Measurements from ENCODE around the gene C11orf52.
"Not testable (repeated sequence)": the region's sequence is repeated elsewhere in the genome, so short reads cannot be mapped to it uniquely, and the experiment has no call there.

Gene C11orf52

DNA sequence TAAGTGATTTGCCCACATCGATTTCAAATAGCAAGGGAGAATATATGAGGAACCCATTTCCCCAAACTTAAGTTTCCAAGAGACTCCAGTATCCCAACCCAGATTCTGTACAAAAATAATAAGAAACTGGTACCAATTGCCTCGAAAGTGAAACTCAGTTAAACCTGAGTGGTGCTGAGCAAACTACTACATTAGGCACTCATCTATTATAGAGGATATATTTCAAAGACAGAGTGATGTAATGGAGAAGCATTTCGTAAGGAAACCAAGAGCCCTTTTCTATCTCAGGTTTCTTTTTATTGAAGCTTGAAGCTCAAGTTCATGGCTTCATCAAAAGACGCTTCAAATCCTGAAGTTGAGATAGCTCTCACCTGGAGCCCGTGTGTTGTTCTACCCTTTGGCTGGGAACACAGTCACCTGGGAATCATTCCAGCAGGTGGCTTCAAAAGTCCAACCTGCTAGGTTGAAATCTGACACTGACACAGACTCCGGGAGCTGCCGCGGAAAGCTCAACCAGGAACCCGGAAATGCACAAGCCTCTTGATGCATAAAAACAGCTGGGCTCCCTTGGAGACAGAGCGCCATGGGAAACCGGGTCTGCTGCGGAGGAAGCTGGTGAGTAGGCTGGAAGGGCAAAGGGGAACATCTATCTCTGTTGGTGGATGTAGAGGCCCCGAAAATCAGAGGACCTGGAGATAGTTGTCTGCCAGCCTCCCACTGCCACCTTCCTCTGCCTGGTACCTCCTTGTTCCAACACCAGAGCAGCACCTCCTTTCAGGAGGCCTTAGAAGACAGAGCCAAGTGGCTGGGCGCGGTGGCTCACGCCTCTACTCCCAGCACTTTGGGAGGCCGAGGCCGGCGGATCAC, at the start of gene C11orf52:
Gene C11orf52, plus strand, starts transcription at position 524 of the 867 bp plus-strand sequence. Its CDS starts 60 bp downstream, at position 584.
- DNase-seq (ENCODE audit: low read depth), result no peak

- no peak for DNase-seq (ENCODE audit: low read depth)
These were observed 48.6 kb upstream of the C11orf52 start for GRCh38 chr11:111870113-111870512.

DNA sequence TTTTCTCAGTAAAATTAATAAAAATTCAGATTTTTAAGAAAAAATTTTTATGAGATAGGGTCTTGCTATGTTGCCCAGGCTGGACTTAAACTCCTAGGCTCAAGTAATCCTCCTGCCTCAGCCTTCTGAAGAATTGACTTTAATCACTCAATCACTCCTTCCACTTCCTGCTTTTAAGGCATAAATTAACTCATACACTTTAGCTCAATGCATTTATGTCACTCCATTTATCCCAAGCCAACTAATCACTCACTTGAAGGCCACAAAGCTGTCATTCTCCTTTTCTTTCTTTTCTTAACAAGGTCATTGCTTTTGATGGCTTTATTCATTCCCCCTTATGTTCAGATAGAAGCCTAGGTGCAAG, 48.2 kb upstream of the C11orf52 start:
- no peak for DNase-seq (ENCODE audit: low read depth)

DNA sequence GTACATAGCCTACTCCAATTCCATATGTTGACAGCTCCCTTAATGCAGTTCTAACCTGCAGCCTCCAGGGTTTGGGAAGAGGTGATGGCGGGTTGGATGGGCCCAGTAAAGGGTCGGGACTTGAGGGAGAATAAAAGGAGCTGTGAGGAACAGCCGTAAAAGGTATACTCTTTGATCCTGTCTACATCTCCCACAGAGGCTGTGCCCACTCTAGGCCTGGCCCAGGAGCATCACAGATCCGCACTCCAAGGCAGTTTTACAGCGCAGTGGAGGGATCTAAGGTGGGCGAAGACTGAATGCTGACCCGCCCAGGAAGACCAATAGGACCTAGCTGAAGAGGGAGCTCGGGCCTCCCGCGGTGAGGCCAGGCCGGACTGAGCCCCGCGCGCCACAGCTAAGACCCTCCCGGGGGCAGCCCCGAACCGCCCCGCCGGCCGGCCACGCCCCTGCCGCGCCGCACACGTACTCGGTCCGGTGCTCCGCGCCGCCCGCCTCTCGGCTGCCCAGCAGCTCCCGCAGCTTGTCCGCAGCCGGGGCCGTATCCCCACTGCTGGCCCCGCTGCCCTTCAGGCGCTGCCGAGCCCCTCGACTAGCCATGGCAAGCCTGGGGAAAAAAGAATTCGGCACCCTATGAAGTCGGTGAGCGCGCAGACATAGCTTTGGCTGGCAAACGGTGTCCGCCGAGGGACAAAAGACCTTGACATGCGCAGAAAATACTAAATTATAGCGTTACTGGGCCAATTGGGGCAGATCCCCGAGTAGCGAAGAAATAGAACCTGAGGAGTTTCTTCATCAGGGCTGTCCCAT, 47.6 kb upstream of the C11orf52 start, which contains the start of gene ALG9:
Gene ALG9, minus strand, starts transcription at position 696 of the 807 bp plus-strand sequence. Its CDS starts 99 bp downstream, at position 597.
- DNase-seq (ENCODE audit: low read depth), result peak; percentile 76

- DNase-seq (ENCODE audit: low read depth), result no peak
These were observed 47.0 kb upstream of the C11orf52 start for GRCh38 chr11:111871693-111872161.

GRCh38 chr11:111878385-111878848, 40.3 kb upstream of the C11orf52 start:
- no peak for DNase-seq (ENCODE audit: low read depth)

DNA sequence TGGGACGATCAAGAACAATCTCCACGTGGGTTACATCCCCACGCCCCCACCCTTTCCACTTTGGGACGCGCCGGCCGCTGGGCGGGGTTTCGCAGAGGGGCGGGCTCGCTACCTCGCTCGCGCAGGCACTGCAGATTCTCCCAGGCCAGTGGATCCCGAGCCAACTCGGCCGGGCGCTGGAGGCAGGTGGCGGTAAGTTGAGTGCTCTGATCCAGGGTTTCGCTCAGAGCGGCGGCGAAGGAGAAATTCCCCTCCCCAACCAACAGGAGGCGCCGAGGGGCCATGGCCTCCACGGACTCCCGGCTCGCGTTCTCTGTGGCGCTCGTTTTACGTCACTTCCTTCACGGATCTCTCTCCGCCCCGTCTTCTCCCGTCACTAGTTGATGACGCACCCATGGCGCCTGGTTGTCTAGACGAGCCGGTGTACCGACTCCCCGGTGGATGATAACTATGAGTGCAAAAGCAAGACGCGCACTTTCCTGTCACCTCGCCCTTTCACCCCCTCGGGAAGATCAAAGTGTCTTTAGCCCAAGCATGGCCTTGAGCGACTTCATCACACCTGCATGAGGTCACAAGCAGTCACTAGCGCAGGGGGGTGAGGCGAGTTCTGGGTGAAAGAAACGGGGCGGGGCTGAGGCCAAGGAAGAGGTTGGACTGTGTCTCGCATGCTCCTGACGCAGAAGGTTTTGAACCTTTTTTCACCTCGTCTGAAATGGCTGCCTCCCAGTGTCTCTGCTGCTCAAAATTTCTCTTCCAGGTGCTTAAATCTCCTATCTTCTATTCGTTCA, 39.7 kb upstream of the C11orf52 start, which contains the start of the genes CFAP68 and FDXACB1:
Gene CFAP68, plus strand, starts transcription at position 693 of the 788 bp plus-strand sequence. Its CDS starts 20 bp downstream, at position 713.
Gene FDXACB1, minus strand, starts transcription at position 317 of the 788 bp plus-strand sequence. Its CDS starts 33 bp downstream, at position 284.
- peak; percentile 98 for DNase-seq (ENCODE audit: low read depth)

DNA sequence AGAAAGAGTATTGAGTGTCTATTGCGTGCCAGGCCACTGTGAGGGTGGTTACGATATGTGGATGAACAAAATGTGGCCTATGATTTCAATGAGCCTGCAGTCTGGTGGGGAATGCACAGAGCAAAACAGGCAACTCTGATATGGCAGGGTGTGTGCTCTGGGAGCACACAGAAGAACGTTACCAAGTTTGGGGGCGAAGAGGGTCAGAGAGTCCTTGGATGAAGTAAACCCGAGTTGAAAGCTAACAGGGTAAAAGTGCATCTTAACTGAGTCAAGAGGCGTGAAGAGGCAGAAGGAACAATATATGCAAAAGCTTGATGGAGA, 39.1 kb upstream of the C11orf52 start:
- no peak for DNase-seq (ENCODE audit: low read depth)

DNA sequence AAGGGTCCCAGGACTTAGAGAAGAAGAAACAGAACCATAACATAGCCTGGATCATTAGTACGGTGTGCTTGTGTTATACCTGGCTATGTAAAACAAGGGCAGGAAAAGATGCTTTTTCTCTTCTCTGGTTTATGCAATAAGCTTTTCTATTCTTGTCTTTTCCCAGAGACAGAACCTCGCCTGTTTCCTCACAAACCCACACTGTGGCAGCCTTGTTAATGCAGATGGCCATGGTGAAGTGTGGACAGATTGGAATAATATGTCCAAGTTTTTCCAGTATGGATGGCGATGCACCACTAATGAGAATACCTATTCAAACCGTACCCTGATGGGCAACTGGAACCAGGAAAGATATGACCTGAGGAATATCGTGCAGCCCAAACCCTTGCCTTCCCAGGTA, 36.5 kb upstream of the C11orf52 start:
- no peak for DNase-seq (ENCODE audit: low read depth)

- not testable (repeated sequence) for DNase-seq (ENCODE audit: low read depth)
These were observed 33.7 kb upstream of the C11orf52 start for GRCh38 chr11:111885053-111885452.

- DNase-seq (ENCODE audit: low read depth), result no peak
These were observed 32.7 kb upstream of the C11orf52 start for GRCh38 chr11:111886032-111886431.

GRCh38 chr11:111886844-111887243, 31.9 kb upstream of the C11orf52 start:
- DNase-seq (ENCODE audit: low read depth), result no peak

GRCh38 chr11:111905411-111905810, 13.3 kb upstream of the C11orf52 start:
- DNase-seq (ENCODE audit: low read depth), result no peak

- no peak for DNase-seq (ENCODE audit: low read depth)
These were observed 12.0 kb upstream of the C11orf52 start for GRCh38 chr11:111906680-111907079.

GRCh38 chr11:111908639-111909305, 9.9 kb upstream of the C11orf52 start:
- DNase-seq (ENCODE audit: low read depth), result no peak

- no peak for DNase-seq (ENCODE audit: low read depth)
These were observed 9.3 kb upstream of the C11orf52 start for GRCh38 chr11:111909378-111909777.

DNA sequence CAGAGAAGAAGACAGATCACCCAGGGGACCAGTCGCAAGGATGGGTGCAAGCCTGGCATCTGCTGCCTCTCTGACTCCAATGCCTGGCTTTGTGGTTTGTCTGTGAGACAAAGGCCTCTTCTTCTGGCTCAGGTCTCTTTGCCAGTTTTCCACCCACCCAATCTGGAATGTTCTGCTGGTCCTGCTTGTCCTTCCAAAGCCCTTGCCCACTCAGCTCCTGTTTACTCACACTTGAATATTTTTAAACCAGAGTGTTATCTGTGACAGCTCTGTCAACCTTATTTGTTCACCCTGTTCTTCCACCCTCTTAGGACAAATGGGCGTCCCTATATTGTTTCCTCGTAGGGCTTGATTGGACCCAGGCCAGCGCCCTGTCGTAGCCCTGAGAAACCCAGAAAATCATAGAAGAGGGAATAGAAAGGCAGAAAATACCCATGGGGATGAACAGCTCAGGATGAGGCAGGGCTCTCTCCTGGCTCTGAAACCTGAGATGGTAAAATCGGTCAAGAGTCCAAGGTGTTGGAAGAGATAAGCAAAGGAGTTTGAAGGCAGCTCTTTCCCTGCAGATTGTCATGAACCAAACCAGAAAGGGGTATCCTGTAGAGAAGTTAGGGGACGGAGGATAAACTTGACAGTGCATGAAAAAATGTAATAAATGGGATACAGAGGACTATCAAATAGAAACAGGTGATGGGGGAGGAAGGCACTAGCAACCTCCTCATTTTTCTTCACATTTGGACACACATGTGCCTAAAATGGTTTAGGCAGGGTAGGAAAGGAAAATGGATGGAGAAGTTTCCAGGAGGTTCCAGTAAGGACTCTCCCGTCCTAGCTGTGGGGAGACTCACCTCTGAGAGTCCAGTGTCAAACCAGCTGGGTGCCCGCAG, 7.8 kb upstream of the C11orf52 start:
- no peak for DNase-seq (ENCODE audit: low read depth)

GRCh38 chr11:111911563-111912401, 6.9 kb upstream of the C11orf52 start, which contains the start of gene CRYAB:
CRYAB (minus strand) TSS chr11:111911770; CDS start chr11:111911724, 46 bp downstream.
- no peak for DNase-seq (ENCODE audit: low read depth)

- DNase-seq (ENCODE audit: low read depth), result no peak
These were observed 6.2 kb upstream of the C11orf52 start, which contains the start of gene HSPB2 for GRCh38 chr11:111912535-111912934. HSPB2 (plus strand) TSS chr11:111912734; CDS start chr11:111912830, 96 bp downstream.
